NB4 (cell line): Measurements from ENCODE around the gene DUSP16.

Source experiments
- POLR2A ChIP-seq: IDR thresholded peaks from 2 replicates; pipeline ENCODE4 v1.6.1; 2011; ENCODE audit warnings: mild to moderate bottlenecking; ENCODE audit not compliant: insufficient read length; ENCODE audit errors: extremely low read depth
- TF ChIP-seq, protein P1 (sequence below): IDR thresholded peaks from one replicate; pipeline ENCODE4 v1.5.1; 2012; ENCODE audit warnings: low read depth, low read length
- TF ChIP-seq, protein P2 (sequence below): IDR thresholded peaks from 2 replicates; pipeline ENCODE4 v1.6.1; 2011; ENCODE audit warnings: low read depth, low read length

DNA sequence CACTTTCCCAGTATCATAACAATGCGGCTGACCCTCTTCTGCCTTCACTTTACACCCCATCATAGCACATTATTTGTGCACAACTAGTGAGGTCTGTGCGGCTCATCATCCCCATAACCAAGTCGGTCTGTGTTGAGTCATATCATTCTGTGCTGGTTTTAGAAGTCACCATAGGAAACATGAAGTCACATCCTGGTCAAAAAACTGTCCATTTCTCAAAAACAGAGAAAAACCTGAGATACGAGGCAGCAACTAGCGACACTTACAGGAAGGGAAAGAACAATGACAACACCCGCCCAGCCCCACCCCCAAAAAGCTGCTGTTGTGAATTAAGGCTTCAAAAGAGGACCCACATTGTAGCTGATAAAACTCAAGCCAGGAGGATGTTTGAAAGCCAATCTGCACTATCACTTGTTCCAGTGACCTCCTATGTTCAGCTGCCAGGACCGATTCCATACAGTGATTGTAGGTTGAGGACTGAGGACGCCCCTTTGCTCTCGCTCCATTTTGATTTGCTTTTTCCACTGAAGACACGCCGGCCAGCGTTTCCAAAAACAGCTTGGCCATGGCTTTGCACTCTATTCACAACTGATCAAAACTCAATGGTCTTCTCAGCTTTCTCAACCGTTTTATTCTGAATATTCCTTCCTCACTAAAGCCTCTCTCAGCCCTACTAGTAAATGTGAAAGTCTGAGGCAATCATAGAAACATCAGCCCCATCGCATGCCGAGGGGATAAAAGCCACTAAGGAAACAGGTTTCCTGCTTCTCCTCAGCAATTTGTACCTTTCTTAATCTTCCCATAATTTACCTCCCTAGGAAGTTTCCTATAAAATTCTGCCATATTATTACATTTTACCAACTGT is 87.5 kb downstream of the DUSP16 start:
- TF ChIP-seq, protein P1, sequence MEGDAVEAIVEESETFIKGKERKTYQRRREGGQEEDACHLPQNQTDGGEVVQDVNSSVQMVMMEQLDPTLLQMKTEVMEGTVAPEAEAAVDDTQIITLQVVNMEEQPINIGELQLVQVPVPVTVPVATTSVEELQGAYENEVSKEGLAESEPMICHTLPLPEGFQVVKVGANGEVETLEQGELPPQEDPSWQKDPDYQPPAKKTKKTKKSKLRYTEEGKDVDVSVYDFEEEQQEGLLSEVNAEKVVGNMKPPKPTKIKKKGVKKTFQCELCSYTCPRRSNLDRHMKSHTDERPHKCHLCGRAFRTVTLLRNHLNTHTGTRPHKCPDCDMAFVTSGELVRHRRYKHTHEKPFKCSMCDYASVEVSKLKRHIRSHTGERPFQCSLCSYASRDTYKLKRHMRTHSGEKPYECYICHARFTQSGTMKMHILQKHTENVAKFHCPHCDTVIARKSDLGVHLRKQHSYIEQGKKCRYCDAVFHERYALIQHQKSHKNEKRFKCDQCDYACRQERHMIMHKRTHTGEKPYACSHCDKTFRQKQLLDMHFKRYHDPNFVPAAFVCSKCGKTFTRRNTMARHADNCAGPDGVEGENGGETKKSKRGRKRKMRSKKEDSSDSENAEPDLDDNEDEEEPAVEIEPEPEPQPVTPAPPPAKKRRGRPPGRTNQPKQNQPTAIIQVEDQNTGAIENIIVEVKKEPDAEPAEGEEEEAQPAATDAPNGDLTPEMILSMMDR, result no peak
- TF ChIP-seq, protein P2, sequence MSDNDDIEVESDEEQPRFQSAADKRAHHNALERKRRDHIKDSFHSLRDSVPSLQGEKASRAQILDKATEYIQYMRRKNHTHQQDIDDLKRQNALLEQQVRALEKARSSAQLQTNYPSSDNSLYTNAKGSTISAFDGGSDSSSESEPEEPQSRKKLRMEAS, result no peak
- TF ChIP-seq POLR2A, result no peak
